22Rv1 (cell line): Measurements from ENCODE around the gene PLA2G4A.

Source experiments
- H3K27ac ChIP-seq: fragments of 450-650 bp; 2 replicates; pipeline ENCODE4 v1.5.1; 2017
- CTCF ChIP-seq: fragments of 450-650 bp; IDR thresholded peaks from 2 replicates; pipeline ENCODE4 v1.5.1; 2017; ENCODE audit warnings: mild to moderate bottlenecking
- ZFX ChIP-seq: fragments of 450-650 bp; IDR thresholded peaks from 2 replicates; pipeline ENCODE4 v1.6.1; 2017; ENCODE audit warnings: antibody characterized with exemption, borderline replicate concordance

PLA2G4A gene

GRCh38 chr1:186976700-186977099 lies 148.0 kb downstream of the PLA2G4A start:
- no peak overlapping the region for H3K27ac ChIP-seq
- TF ChIP-seq CTCF (no peak), ZFX (no peak)

GRCh38 chr1:186977266-186977957 lies 148.7 kb downstream of the PLA2G4A start:
- TF ChIP-seq ZFX (no peak), CTCF (no peak)
- H3K27ac ChIP-seq, result no peak overlapping the region

GRCh38 chr1:186978596-186979556 lies 150.1 kb downstream of the PLA2G4A start:
- H3K27ac ChIP-seq, result no peak overlapping the region
- TF ChIP-seq CTCF (no peak), ZFX (no peak)

GRCh38 chr1:186980400-186980799 lies 151.7 kb downstream of the PLA2G4A start:
- TF ChIP-seq ZFX (no peak), CTCF (no peak)

GRCh38 chr1:186982116-186982515 lies 153.4 kb downstream of the PLA2G4A start:
- no peak overlapping the region for H3K27ac ChIP-seq
- no peak for TF ChIP-seq CTCF
- no peak for TF ChIP-seq ZFX

More at GRCh38 chr1:186980400-186980799, 151.7 kb downstream of the PLA2G4A start:
- H3K27ac ChIP-seq, result no peak overlapping the region

GRCh38 chr1:186983327-186983726 lies 154.6 kb downstream of the PLA2G4A start:
- no peak for TF ChIP-seq ZFX
- TF ChIP-seq CTCF, result no peak
- no peak overlapping the region for H3K27ac ChIP-seq

GRCh38 chr1:186984959-186985358 lies 156.2 kb downstream of the PLA2G4A start:
- no peak for TF ChIP-seq ZFX
- no peak for TF ChIP-seq CTCF
- H3K27ac ChIP-seq, result no peak overlapping the region
